ENCODE results near the gene INPP4A. TPM values are rescaled to one million over a fixed set of nuclear protein-coding genes. Genes with fewer than 3 reads are reported as not detected.

The INPP4A gene
- total and polyA plus RNA-seq, 8 donors, result 20.6 to 34.2 (median 23.5) TPM

DNA sequence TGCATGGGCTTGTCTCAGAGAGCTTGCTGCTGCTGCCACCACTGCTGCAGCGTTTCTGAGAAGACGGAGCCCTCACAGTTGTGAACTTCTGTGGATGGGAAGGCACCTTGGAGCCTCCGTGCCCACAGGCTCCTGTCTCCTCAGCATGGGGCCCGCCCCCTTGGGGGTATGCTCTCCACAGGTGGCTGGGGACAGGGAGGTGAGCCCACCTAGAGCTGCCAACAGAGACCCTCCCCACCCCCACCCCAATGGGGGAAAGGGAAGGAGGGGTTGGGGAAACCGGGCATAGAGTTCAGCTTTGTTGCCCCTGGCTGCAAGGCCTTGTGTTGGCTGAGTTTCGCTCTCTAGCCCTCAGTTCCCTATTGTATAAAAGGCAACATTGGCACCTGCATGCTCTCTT lies 76.1 kb downstream of the INPP4A start:
- Histone ChIP-seq H3K27me3 (no peaks in the 10 kb centered on the region), H3K4me3 (no peak overlapping the region), H3K27ac (no peak overlapping the region), H3K4me1 (peaks cover 0 to 24% of the 10 kb centered on the region in 2 donors), H3K9me3 (no peaks in the 10 kb centered on the region), H3K36me3 (peaks cover 0 to 27% of the 10 kb centered on the region in 2 donors)
- TF ChIP-seq, protein P1, sequence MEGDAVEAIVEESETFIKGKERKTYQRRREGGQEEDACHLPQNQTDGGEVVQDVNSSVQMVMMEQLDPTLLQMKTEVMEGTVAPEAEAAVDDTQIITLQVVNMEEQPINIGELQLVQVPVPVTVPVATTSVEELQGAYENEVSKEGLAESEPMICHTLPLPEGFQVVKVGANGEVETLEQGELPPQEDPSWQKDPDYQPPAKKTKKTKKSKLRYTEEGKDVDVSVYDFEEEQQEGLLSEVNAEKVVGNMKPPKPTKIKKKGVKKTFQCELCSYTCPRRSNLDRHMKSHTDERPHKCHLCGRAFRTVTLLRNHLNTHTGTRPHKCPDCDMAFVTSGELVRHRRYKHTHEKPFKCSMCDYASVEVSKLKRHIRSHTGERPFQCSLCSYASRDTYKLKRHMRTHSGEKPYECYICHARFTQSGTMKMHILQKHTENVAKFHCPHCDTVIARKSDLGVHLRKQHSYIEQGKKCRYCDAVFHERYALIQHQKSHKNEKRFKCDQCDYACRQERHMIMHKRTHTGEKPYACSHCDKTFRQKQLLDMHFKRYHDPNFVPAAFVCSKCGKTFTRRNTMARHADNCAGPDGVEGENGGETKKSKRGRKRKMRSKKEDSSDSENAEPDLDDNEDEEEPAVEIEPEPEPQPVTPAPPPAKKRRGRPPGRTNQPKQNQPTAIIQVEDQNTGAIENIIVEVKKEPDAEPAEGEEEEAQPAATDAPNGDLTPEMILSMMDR (IDR thresholded peaks at IDR 0.05), result no peak
- DNase-seq (no peak), ATAC-seq (no peak)
- intact Hi-C loops (cut with DNase I), result no loop called here

DNA sequence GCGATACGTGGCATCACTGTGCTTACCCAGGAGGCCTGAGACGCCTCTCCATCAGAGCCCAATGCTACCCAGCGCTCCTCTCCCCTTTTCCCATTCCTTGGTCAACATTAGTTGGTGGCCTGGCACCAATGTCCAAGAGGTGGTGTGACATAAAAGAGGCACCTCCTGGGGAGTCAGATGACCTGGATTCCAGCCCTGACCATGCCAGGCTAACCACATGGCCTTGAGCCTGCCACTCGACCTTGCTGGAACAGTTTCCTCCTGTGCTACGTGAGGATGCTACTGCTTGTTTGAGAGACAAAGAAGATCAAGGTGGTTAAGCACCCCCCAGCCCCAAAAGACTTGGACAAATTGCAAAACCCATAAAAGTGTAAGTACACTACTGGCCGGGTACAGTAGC lies 76.6 kb downstream of the INPP4A start:
- intact Hi-C loops (cut with DNase I), result no loop called here
- no peak overlapping the region for H3K4me3 ChIP-seq
- TF ChIP-seq, protein P1 (IDR thresholded peaks at IDR 0.05), result no peak
- peaks cover 0 to 27% of the 10 kb centered on the region in 2 donors for H3K36me3 ChIP-seq
- no peak overlapping the region for H3K27ac ChIP-seq
- no peaks in the 10 kb centered on the region for H3K27me3 ChIP-seq
- H3K4me1 ChIP-seq, result peaks cover 0 to 21% of the 10 kb centered on the region in 2 donors
- ATAC-seq (no peak), DNase-seq (no peak)
- no peaks in the 10 kb centered on the region for H3K9me3 ChIP-seq

DNA sequence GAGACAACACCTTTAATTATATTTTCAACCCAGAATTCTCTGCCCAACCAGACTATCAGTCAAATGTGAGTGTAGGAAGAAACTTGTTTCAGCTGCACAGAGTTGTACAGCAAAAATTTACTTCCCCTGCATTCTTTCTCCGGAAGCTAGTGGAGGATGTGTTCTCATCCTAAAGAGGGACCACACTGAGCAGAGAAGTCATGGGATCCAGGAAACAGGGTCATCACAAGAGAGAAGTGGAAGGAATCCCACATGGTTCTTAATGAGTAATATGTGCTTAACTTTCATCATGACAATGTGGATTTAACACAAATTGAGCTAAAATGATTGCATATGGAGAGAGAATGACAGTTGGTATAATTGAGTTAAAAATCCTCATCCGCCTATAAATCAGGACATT lies 78.2 kb downstream of the INPP4A start:
- DNase-seq (no peak), ATAC-seq (no peak)
- no peaks in the 10 kb centered on the region for H3K27me3 ChIP-seq
- H3K4me3 ChIP-seq, result no peak overlapping the region
- H3K9me3 ChIP-seq, result no peaks in the 10 kb centered on the region
- H3K27ac ChIP-seq, result no peak overlapping the region
- peaks cover 0 to 27% of the 10 kb centered on the region in 2 donors for H3K36me3 ChIP-seq
- intact Hi-C loops (cut with DNase I), result no loop called here
- TF ChIP-seq, protein P1 (IDR thresholded peaks at IDR 0.05), result no peak
- peaks cover 0 to 7% of the 10 kb centered on the region in 2 donors for H3K4me1 ChIP-seq

DNA sequence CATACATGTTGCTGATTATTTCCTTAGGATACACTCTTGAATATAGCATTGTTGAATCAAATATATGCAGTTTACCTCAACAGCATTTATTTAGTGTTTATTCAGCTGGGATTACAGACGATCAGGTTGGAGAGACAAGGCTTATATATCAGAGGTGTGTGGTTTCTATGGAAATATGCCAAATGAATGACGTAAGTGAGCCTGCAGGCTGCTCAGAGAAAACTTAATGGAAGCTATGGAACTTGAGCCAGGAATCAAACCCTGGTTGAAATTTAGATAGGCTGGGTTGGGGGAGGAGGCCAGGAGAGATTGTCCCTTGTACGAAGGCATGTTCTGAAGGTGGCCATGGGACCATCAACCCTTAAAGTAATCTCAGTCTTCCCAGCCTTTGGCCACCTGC lies 79.5 kb downstream of the INPP4A start:
- no peaks in the 10 kb centered on the region for H3K4me1 ChIP-seq
- H3K27me3 ChIP-seq, result no peaks in the 10 kb centered on the region
- no peak for ATAC-seq
- no peak overlapping the region for H3K27ac ChIP-seq
- no peak for DNase-seq
- H3K4me3 ChIP-seq, result no peak overlapping the region
- H3K9me3 ChIP-seq, result no peaks in the 10 kb centered on the region
- peaks cover 0 to 24% of the 10 kb centered on the region in 2 donors for H3K36me3 ChIP-seq
- TF ChIP-seq, protein P1 (IDR thresholded peaks at IDR 0.05), result no peak
- intact Hi-C loops (cut with DNase I), result no loop called here

DNA sequence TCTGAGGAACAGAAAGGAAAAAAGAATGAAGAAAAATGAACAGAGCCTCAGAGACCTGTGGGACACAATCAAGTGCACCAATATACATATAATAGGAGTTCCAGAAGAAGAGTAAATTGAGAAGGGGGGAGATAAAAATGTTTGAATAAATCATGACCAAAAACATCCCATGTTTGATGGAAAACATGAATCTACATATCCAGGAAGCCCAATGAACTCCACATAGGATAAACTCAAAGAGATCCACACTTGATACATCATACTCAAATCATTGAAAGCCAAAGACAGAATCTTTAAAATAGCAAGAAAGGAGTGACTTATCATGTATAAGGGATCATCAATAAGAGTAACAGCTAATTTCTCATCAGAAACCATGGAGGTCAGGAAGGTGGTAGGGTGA lies 83.7 kb downstream of the INPP4A start:
- Histone ChIP-seq H3K27ac (no peak overlapping the region), H3K27me3 (no peaks in the 10 kb centered on the region), H3K4me1 (no peaks in the 10 kb centered on the region), H3K9me3 (no peaks in the 10 kb centered on the region), H3K4me3 (no peak overlapping the region), H3K36me3 (peaks cover 0 to 2% of the 10 kb centered on the region in 2 donors)
- DNase-seq, result no peak
- ATAC-seq, result no peak
- TF ChIP-seq, protein P1 (IDR thresholded peaks at IDR 0.05), result no peak
- intact Hi-C loops (cut with DNase I), result no loop called here

Data from left lung (tissue), 10 donors.